ENCODE measurements around the gene UNC50.

GRCh38 chr2:98564541-98565132, 43.8 kb upstream of the UNC50 start:
- TF ChIP-seq CTCF (IDR thresholded peaks at IDR 0.05; ENCODE audit: insufficient read depth, low read length), result no peak
- TF ChIP-seq REST (IDR thresholded peaks at IDR 0.05; ENCODE audit: insufficient replicate concordance, low read depth), result no peak
